ENCODE measurements around the gene VPS13C. TPM values are rescaled to one million over a fixed set of nuclear protein-coding genes. Genes with fewer than 3 reads are reported as not detected.

The VPS13C gene
- total and polyA plus RNA-seq, 10 donors = 32.9 to 194 (median 147) TPM

DNA sequence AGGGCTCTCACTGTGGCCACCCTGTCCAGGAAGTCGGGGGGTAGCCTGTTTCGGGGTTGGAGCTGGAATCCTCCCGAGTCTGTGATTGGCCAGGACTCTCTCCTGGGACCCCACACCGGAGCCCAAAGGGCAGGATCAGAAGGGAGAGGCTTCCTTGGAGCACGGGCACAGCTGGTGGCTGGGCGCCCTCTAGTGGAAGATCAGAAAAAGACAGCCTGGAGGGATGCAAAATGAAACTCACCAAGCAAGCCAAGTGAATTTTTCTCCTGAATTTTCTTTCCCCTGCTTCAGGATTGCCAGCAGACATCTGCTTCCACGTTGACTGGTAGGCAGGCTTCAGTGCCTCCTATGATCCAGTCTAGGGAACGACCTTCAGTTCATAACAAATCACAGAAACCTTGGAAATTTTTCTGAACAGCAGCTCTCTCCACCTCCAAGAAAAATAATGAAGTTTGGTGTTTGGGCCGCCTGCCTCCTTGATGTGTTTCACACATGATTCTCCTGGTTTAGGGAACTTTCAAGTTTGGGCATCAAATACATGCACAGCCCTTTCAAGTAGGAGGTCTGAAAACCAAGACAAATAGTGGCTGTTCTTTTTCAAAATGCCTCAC, 224.6 kb downstream of the VPS13C start:
- 7 to 13% (median 9%) methylated on average over 7 to 9 of the region's 9 CpGs for WGBS, 5 donors
- Histone ChIP-seq H3K9me3 (no peaks in the 10 kb centered on the region), H3K36me3 (no peaks in the 10 kb centered on the region), H3K27ac (no peak overlapping the region), H3K4me3 (no peak overlapping the region), H3K4me1 (peaks cover 0 to 24% (median 7%) of the 10 kb centered on the region in 6 donors), H3K27me3 (replicated peaks in 1 of 7) (peaks cover 0 to 39% (median 6%) of the 10 kb centered on the region in 7 donors)
- no peak for DNase-seq
- TF ChIP-seq POLR2A (IDR thresholded peaks at IDR 0.05) (no peak), POLR2AphosphoS5 (IDR thresholded peaks at IDR 0.05) (no peak), CTCF (IDR thresholded peaks at IDR 0.05 in 8 of 11, conservative IDR thresholded peaks at IDR 0.05 in 3 of 11) (peak; percentile 34 to 88 (median 84))
- intact Hi-C loops (cut with DNase I; ENCODE audit: low total_unique reads) = loop anchor here (10.0 kb wide), 2 partner anchors 921 to 1251 kb away; no protein-coding TSS in a partner anchor

GRCh38 chr15:61835029-61835428, 225.2 kb downstream of the VPS13C start:
- 77 to 87% (median 83%) methylated on average over 9 of the region's 9 CpGs for WGBS, 5 donors
- H3K27me3 ChIP-seq (replicated peaks in 1 of 7) = peaks cover 0 to 33% (median 6%) of the 10 kb centered on the region in 7 donors
- H3K27ac ChIP-seq = no peak overlapping the region
- no peak for TF ChIP-seq CTCF (IDR thresholded peaks at IDR 0.05 in 8 of 11, conservative IDR thresholded peaks at IDR 0.05 in 3 of 11)
- no peak for TF ChIP-seq POLR2AphosphoS5 (IDR thresholded peaks at IDR 0.05)
- no peak for TF ChIP-seq POLR2A (IDR thresholded peaks at IDR 0.05)
- no peaks in the 10 kb centered on the region for H3K9me3 ChIP-seq
- no peaks in the 10 kb centered on the region for H3K36me3 ChIP-seq
- intact Hi-C loops (cut with DNase I; ENCODE audit: low total_unique reads) = loop anchor here (10.0 kb wide), 2 partner anchors 920 to 1250 kb away; no protein-coding TSS in a partner anchor
- no peak for DNase-seq
- H3K4me3 ChIP-seq = no peak overlapping the region
- peaks cover 0 to 24% (median 7%) of the 10 kb centered on the region in 6 donors for H3K4me1 ChIP-seq

- no peaks in the 10 kb centered on the region for H3K36me3 ChIP-seq
- peaks cover 0 to 25% (median 6%) of the 10 kb centered on the region in 7 donors for H3K27me3 ChIP-seq (replicated peaks in 1 of 7)
- TF ChIP-seq POLR2A (IDR thresholded peaks at IDR 0.05) = no peak
- TF ChIP-seq CTCF (IDR thresholded peaks at IDR 0.05 in 8 of 11, conservative IDR thresholded peaks at IDR 0.05 in 3 of 11) = peak; percentile 76 to 98 (median 94)
- TF ChIP-seq POLR2AphosphoS5 (IDR thresholded peaks at IDR 0.05) = no peak
- 27 to 32% (median 30%) methylated on average over 16 of the region's 16 CpGs for WGBS, 5 donors
- H3K9me3 ChIP-seq = no peaks in the 10 kb centered on the region
- intact Hi-C loops (cut with DNase I; ENCODE audit: low total_unique reads) = loop anchor here (10.0 kb wide), 2 partner anchors 919 to 1249 kb away; no protein-coding TSS in a partner anchor
- DNase-seq = peak; percentile 91
- H3K27ac ChIP-seq = no peak overlapping the region
- peaks cover 0 to 24% (median 7%) of the 10 kb centered on the region in 6 donors for H3K4me1 ChIP-seq
- no peak overlapping the region for H3K4me3 ChIP-seq
These were observed 226.1 kb downstream of the VPS13C start for GRCh38 chr15:61834076-61834697.

DNA sequence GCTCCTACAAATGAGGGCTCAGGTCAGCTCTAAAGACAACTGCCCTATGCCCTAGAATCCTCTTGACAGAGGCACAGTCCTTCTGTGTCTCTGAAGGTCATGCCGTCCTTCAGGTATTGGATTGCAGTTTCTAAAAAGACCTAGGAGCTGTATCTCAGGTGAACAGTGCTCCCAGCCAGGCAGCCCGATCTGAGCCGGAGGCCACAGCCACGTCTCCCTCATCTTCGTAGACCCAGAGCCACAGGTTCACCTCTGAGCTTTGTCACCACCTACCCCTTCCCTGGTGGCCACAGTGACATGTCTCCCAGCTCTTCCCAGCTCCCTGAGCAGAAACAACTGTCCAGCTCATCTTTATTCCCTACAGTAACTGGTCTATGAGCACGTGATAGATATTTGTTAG, 228.0 kb downstream of the VPS13C start:
- Histone ChIP-seq H3K4me3 (no peak overlapping the region), H3K4me1 (peaks cover 0 to 24% (median 7%) of the 10 kb centered on the region in 6 donors), H3K27me3 (replicated peaks in 1 of 7) (peaks cover 0 to 25% (median 6%) of the 10 kb centered on the region in 7 donors), H3K9me3 (no peaks in the 10 kb centered on the region), H3K27ac (no peak overlapping the region), H3K36me3 (no peaks in the 10 kb centered on the region)
- no peak for DNase-seq
- intact Hi-C loops (cut with DNase I; ENCODE audit: low total_unique reads) = loop anchor here (10.0 kb wide), 2 partner anchors 917 to 1247 kb away; no protein-coding TSS in a partner anchor
- whole genome bisulfite sequencing, 5 donors = 82 to 91% (median 84%) methylated on average over 6 of the region's 6 CpGs
- TF ChIP-seq POLR2AphosphoS5 (IDR thresholded peaks at IDR 0.05) (no peak), POLR2A (IDR thresholded peaks at IDR 0.05) (no peak), CTCF (IDR thresholded peaks at IDR 0.05 in 8 of 11, conservative IDR thresholded peaks at IDR 0.05 in 3 of 11) (no peak)

Data from spleen (tissue), 11 donors.